Omental fat pad (tissue), 4 donors: ENCODE measurements around the gene SETD2. TPM values are rescaled to one million over a fixed set of nuclear protein-coding genes. Genes with fewer than 3 reads are reported as not detected.
"Not testable (repeated sequence)": the region's sequence is repeated elsewhere in the genome, so short reads cannot be mapped to it uniquely, and the experiment has no call there.

ENCODE experiments used
- ATAC-seq: fragments of 150-250 bp; one replicate; pipeline ENCODE4 v1.9.1; 2016; ENCODE audit warnings: mild to moderate bottlenecking, moderate library complexity; ENCODE audit not compliant: low FRiP score
- DNase-seq: peaks from one replicate; pipeline ENCODE4 v3.0.0-alpha.2; 2019; ENCODE audit warnings: low spot score
- total RNA-seq, 4 donors: library from RNA; depleted of rRNA; stranded (reverse); fragments of >200 nt; gene quantifications; one replicate each; pipeline ENCODE4 v1.1.0, GENCODE V29; 2016
- TF ChIP-seq, protein P1 (sequence below), 3 donors: fragments of 450-650 bp; IDR thresholded peaks; one replicate each; pipeline ENCODE4 v1.5.1; 2016 to 2017; ENCODE audit warnings: antibody characterized with exemption in 3 of 3, mild to moderate bottlenecking in 3 of 3, moderate library complexity in 2 of 3

Gene SETD2
- total RNA-seq, 4 donors from 2014 or later = 42.9 to 83.1 (median 52.1) TPM

DNA sequence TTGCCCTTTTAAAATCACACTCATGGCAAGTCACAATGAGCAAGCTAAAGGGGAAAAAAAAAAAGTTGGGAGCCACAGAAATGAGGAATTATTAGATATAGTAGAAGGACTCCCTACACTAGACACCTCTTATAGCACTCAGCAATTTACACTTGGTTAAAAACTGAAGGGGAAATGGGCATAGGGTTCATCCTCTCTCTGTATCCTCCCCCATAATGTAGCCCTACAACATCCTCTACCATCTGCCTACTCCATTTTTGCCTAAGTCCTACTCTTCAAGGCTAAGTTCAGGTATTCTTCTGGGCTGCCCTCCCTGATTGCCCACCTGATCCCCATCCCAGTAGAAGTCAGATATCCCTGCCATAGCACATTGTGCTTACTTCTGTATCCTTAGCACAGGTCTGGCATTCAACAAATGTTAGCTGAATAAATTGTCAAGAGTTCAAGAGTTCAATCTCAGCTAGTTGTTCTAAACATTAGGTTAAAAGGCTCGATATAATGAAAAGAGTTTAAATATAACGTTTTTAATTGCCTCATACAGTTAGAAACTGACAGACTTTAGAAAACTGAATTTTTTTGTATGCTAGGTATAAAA lies 14.5 kb downstream of the SETD2 start:
- no peak for DNase-seq
- ATAC-seq = no peak
- TF ChIP-seq, protein P1, sequence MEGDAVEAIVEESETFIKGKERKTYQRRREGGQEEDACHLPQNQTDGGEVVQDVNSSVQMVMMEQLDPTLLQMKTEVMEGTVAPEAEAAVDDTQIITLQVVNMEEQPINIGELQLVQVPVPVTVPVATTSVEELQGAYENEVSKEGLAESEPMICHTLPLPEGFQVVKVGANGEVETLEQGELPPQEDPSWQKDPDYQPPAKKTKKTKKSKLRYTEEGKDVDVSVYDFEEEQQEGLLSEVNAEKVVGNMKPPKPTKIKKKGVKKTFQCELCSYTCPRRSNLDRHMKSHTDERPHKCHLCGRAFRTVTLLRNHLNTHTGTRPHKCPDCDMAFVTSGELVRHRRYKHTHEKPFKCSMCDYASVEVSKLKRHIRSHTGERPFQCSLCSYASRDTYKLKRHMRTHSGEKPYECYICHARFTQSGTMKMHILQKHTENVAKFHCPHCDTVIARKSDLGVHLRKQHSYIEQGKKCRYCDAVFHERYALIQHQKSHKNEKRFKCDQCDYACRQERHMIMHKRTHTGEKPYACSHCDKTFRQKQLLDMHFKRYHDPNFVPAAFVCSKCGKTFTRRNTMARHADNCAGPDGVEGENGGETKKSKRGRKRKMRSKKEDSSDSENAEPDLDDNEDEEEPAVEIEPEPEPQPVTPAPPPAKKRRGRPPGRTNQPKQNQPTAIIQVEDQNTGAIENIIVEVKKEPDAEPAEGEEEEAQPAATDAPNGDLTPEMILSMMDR (IDR thresholded peaks at IDR 0.05) = no peak

DNA sequence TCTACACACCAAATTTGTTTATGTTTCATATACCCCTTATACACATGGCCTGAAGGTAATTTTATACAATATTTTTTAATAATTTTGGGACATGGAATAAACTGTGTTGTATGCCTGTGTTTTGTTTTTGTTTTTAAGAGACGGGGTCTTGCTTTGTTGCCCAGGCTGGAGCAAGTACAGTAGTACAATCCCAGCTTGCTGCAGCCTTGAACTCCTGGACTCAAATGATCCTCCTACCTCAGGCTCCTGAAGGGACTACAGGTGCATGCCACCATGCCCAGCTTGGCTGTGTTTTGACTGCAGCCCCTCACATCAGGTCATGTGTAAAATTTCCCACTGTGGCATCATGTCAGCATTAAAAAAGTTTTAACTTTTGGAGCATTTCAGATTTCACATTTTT lies 18.6 kb downstream of the SETD2 start:
- ATAC-seq = no peak
- TF ChIP-seq, protein P1 (IDR thresholded peaks at IDR 0.05) = no peak

DNA sequence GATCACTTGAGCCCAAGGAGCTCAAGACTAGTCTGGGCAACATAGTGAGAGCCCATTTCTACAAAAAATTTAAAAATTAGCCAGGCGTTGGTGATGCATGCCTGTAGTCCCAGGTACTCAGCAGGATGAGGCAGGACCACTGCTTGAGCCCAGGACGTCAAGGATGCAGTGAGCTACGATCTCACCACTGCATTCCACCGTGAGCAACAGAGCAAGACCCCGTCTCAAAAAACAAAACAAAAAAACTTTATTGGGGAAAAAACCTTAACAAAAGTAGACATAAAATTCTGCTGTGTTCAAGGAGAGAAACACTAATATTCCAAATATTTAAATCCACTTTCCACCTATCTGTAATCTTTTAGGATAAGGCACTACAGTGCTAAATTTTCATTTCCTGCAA lies 20.8 kb downstream of the SETD2 start:
- no peak for DNase-seq
- TF ChIP-seq, protein P1 (IDR thresholded peaks at IDR 0.05) = no peak
- ATAC-seq = no peak

More for the DNA sequence above, 18.6 kb downstream of the SETD2 start:
- no peak for DNase-seq

DNA sequence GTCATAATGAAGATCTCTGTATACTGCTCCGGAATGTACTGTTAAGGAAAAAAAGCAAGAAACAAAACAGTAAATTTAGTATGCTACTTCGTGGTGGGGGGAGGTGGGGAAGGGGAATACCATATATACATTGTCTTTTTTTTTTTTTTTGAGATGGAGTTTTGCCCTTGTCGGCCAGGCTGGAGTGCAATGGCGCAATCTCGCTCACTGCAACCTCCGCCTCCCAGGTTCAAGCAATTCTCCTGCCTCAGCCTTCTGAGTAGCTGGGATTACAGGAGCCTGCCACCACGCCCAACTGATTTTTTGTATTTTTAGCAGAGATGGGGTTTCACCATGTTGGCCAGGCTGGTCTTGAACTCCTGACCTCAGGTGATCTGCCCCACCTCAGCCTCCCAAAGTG lies 21.4 kb downstream of the SETD2 start:
- not testable (repeated sequence) for DNase-seq, ATAC-seq

DNA sequence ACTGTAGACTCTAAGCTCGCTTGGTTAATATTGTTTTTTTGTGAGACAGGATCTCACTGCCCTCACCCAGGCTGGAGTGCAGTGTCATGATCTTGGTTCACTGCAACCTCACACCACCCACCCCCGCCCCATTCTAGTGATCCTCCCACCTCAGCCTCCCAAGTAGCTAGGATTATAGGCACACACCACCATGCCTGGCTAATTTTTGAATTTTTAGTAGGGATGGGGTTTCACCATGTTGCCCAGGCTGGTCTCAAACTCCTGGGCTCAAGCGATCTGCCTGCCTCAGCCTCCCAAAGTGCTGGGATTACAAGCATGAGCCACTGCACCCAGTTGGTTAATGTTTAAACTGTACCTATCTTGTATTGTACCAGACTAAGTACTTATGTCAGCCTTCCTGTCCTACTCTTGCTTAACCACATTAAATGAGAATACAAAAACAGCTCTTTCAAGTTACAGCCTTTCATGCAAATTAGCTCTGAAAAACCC lies 22.9 kb downstream of the SETD2 start:
- not testable (repeated sequence) for DNase-seq, ATAC-seq

DNA sequence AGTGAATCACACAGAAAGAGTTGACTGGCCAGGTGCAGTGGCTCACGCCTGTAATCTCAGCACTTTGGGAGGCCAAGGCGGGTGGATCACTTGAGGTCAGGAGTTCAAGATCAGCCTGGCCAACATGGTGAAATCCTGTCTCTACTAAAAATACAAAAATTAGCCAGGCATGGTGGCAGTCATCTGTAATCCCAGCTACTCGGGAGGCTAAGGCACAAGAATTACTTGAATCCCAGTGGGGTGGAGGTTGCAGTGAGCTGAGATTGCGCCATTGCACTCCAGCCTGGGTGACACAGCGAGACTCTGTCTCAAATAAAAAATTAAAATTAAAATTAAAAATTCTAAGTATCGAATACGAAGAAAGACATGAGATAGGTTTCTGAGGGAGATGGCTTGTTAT lies 23.4 kb downstream of the SETD2 start:
- ATAC-seq, DNase-seq: not testable (repeated sequence)

DNA sequence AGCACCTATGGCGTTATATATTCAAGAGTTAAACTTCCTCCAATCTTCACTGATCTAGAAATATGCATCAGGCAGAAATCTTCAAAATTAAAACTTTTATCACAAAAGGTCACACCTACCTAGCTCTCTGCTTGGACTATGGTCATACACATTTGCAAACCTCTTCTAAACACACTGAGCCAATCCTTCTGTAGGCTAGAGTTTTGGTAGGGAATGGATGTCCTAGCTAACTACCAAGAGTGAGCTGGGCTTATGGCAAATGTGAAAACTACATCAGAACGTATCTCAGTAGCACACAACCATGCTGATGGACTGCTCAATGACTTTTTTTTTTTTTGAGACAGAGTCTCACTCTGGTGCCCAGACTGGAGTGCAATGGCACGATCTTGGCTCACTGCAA lies 29.6 kb downstream of the SETD2 start:
- ATAC-seq (no peak), DNase-seq (no peak)
- TF ChIP-seq, protein P1 (IDR thresholded peaks at IDR 0.05) = no peak

DNA sequence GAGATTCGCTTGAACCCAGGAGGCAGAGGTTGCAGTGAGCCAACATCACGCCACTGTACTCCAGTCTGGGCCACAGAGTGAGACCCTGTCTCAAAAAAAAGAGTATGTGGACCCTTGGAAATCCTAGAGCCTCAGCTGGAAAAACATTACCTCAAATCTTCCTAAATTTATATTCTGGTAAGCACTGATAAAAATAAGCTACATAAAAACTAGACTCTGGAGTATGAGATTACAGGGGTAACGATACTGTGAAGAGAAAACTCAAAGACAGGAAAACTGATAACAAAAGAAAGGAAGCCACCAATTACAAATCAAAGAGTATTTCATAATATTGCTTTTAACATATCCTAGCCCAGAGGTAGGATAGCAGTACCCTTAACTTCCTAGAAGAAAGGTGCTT lies 30.3 kb downstream of the SETD2 start:
- ATAC-seq (no peak), DNase-seq (no peak)
- TF ChIP-seq, protein P1 (IDR thresholded peaks at IDR 0.05) = no peak

DNA sequence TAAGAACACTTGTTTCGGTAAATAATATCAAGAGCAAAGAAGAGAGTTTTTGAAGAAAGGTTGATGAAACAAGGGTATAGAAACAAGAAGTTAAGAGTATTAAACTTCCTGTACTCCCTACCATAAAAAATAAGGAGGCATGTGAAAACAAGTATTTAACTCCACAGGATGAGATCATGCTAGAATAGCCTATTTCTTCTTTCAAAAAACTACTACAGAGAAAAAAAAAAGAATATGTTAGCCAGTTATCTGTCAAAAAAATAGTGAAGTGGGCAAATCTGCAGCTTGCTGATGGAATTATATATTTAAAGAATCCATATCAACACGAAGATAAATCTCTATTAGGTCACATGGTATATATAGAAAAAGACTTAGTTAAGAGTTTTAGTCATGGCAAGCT lies 33.4 kb downstream of the SETD2 start:
- DNase-seq = no peak
- ATAC-seq = no peak
- TF ChIP-seq, protein P1 (IDR thresholded peaks at IDR 0.05) = no peak
